EH (cell line): Measurements from ENCODE around the gene KLHL34.

Experiments used
- DNase-seq: peaks from one replicate; pipeline ENCODE4 v3.0.0-alpha.2; 2015; ENCODE audit warnings: low read depth

KLHL34 gene, protein sequence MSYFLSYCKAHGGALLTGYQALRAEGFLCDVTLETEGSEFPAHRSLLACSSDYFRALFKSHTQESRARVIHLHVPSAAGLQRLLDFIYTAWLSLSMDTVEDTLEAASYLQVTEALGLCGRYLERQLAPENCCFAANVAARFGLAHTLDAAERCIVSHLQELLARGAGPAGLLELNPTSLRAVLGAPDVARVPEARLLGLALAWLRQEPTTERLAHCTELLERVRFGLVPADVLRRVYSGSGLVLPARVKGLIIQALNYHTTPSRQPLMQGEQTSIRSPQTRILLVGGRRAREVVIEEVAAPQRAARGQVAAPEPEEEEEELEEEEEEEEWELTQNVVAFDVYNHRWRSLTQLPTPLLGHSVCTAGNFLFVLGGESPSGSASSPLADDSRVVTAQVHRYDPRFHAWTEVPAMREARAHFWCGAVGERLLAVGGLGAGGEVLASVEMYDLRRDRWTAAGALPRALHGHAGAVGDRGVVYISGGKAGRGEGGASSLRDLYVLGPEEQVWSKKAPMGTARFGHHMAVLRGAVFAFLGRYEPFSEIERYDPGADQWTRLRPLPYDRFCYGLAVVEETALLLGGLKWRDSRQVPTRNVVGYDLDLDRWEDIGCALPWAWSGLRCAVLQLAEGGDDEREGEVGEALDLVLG

DNA sequence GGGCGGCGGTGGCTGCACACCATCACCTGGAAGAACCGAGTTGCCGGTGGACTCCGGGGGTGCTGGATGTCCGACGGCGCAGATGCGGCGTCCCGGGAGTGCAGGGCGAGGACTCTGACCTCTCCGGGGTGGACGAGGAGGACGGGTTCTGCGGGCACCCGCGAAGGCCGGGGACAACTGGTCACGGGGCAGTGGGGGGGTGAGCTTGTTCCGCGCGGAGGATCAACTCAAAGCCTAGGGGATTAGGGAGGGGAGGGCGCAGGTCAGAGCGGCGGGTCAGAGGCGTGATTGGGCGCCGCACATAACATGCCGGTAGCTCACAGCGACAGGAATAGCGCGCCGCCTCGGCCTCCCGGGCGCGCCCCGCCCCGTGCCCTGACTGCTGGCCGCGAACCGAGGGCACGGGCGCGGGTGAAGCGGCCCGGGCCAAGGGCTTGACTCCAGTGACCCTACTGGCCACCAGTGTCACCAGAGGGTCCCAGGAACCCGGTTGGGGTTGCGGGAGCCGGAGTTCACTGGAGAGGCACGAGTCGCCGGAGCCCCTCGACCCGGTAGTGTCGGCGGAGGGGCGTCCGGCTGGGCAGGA lies at the start of gene KLHL34:
TSS of gene KLHL34 (minus strand) at position 179 of the 586 bp plus-strand sequence. CDS start 542 bp downstream, outside the sequence.
- DNase-seq, result no peak

DNA sequence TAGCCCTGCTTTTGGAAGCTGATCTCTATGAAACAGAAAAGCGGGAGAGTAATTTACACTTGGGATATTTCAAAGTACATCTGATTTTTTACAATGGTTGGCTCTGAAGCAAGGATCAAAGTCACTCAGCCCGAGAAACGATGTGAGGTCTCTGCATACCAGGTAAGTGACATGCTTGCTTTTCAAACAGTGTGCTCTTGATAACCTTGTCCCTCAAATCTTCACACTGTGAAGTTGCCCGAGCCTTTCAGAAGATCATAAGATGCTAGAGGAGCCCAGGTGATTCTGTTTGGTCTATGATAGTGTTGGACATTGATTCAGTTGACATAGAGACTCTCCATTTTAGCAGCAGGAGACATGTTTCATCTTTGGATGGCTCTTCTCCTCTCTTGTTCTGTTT lies 47.1 kb upstream of the KLHL34 start:
- DNase-seq, result no peak

DNA sequence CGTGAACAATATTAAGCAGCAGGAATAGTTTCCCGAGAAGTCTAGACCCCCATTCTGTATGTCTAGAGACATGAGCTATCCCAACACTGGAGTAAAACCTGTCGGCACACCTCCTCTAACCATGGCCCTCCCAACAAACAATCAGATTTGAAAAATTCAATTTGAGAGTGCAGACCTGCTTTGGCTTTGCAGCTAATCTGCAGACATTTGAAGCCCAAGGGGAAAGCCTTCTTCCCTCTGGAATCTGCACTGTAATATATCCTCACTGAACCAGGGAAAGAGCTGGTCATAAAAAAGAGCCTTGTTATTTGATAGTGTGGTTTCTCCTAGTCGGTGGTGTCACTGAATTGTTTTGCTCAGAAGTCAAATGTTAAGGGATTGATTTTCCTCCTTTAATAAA lies 44.6 kb upstream of the KLHL34 start:
- no peak for DNase-seq

DNA sequence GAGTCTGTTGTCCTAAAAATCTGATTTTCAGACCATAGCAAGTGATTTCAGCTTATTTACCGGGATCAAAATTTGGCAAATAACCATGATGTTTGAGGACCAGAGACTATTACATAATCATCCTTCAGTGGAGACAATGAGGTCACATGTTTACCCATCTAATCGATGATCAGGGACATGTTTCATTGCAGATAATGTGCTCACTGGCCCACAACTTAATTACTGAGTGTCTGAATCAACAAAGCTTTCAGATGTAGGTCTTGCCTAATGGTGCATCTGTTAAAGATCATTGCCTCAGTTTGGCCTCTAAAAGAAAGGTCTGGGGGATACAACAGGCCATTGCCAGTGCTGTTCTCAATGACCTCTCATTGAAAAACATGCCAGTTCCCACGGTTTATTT lies 42.8 kb upstream of the KLHL34 start:
- no peak for DNase-seq

DNA sequence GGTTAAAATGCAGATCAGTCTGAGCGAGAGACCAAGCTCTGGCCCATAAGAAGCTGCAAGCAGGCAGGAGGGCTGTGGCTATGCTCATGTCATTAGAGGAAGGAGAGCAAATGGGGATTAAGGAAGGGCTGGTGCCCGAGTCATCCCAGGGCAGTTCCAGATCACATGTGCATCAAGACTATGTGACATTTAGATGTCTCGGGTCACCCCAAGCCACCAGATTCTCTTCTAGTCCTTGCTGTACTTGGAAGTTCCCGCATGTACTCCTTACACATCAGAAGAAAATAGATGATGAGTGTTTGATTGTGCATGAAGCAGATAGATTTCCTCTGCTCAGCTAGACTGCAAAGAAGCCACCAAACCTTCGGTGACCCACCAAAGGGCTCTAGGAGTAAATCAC lies 42.1 kb upstream of the KLHL34 start:
- no peak for DNase-seq

DNA sequence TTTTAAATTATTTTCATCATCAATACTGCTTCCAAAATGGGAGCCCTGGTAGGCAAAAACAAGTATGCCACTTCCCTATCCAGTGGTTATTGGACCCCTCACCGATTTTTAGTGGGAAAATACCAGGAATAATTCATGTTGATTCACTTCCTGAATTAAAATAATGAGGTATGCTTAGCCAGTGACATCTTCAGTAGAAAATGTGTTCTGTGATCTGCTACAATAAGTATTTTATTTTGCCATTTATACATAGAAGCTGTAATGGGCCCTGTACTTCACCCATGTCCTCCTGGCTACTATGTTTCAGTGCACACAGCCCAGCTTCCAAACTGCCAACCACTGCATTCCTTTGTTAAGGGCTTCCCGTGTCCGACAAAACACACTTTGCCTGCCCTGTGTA lies 41.0 kb upstream of the KLHL34 start:
- peak; percentile 71 for DNase-seq

DNA sequence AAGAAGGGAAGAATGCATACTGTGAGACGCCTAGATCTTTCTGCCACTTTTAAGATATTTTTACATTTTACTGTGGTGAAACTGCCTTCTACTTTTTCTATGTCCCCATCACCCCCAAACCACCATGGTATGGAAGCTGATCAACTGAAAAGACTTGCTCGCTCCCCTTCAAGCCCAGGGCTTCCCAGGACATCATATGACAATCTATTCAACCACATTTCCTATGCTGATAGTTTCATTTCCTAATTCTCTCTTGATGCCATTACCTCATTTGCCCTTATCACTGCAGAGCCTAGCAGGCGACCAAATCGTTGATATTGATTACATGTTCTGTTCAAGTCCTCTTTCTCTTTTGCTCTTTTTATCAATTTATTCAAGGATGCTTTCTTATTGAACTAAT lies 40.1 kb upstream of the KLHL34 start:
- DNase-seq, result no peak

DNA sequence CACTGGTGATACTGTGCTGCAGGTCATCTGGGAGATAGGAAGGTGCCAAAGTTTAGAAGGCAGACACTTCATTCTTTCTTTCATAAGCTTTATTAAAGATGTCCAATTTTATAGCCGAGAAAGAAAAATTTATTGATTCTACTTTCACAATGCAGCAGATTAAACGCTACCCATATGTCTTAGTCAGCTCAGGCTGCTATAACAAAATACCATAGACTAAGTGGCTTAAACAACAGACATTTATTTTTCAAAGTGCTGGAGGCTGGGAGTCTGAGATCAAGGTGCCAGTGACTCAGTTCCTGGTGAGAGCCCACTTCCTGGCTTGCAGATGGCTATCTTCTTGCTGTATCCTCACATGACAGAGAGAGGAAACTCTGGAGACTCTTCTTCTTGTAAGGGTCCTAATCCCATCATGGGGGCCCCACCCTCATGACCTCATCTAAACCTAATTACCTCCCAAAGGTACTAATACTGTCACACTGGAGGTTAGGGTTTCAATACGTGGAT lies 33.4 kb upstream of the KLHL34 start:
- DNase-seq, result peak; percentile 39

DNA sequence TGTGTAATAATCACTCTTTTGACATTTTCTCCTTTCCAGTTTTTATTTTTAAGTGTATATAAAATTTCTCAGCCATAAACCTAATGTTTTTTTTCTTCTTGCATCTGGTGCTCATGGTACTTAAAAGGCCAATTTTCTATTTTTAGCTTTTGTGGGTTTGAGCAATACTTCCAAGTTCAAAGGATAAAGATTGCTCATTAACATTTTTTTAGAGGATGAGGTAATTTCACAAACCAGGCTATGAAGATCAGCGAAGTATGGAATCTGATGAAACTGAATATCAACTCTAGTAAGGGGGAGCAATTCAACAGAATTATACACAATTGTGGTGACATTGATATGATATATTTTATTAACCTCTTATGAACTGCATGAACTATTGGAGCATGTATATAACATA lies 25.8 kb upstream of the KLHL34 start:
- peak; percentile 81 for DNase-seq

DNA sequence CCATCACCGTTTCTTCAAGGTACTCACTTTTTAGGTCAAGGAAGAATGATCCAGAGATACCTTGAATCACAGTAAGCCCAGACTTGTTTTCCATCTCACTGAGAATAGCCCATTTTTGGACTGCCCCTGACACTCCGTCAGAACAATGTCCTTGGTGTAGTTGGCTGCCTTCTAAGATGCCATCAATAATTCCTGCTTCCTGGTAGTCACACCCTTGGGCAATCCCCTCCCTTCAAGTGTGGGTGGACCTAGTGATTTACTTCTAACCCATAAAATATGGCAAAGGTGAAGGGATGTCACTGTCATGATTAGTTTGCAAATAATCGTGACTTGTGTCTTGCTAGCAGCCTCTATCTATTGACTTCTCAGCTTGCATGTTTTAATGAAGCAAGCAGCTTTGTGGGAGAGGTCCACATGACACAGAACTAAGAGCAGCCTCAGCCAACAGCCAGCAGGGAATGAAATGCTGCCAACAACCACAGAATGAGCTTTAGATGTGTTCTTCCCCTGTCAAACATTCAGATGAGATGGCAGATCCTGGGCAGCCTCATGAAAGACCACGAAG lies 20.0 kb upstream of the KLHL34 start:
- no peak for DNase-seq

DNA sequence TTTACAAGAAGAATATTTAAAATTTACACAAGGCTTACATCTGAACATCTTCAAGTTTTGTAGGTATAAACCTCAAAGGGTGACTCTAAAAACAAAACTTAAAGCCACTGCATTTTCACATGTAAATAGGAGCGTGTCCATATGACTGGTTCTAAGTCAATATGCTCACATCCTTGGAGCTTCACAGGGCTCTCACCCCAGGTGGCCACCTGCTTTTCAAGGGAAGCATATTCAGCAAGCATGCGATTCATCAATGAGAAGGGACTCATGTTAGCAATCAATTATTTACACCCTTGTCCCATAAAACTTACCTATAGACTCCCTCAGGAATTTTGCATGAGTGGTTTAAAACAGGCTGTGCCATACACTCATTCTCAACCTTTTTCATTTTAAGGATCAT lies 17.8 kb upstream of the KLHL34 start:
- DNase-seq, result no peak

DNA sequence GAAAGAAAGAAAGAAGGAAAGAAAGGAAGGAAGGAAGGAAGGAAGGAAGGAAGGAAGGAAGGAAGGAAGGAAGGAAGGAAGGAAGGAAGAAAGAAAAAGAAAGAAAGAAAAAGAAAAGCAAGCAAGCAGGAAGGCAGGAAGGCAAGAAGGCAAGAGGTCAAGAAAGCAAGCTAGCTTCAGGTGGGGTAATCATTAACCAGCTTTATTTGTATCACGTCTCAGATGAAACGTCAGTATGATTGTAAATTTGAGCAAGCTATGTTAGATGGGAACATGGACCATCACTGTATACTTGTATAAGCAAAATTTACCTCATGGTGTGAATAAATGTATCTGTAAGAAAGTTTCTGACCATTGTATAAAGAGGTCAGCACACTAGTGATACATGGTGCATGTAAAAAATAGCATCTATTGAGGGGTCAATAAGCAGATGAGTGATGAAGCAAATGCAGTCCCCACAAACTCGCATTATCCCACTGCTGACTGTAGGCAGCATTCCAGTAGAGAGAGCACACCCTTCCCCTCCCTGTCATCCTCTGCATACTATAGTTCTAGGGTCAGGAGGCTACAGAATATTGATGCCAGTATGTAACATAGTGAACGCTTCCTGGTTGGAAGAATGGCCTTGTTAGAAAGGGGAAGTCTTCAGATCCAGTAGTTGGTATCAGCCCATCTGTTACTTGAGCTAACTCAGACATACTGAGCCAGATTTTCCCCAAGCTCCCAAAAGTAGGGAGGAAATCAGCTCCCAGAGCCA lies 16.5 kb upstream of the KLHL34 start:
- no peak for DNase-seq

DNA sequence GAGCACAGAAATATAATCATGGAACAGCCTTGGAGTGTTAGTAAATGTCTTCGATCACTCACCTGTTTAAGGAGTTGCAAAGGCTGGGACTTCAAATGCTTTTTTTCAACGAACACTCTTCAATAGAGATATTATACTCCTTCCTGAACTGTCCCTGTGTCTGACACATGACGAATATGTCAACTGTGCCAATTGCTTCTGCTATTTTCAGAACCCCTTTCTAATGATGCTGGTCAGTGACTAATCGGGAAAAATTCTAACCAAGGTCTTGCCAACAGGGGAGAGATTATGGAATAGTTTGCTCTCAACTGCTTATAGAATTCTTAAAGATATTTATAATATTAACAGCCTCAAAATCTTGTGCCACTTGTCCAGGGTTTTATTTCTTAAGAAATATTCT lies 8.5 kb upstream of the KLHL34 start:
- peak; percentile 49 for DNase-seq

DNA sequence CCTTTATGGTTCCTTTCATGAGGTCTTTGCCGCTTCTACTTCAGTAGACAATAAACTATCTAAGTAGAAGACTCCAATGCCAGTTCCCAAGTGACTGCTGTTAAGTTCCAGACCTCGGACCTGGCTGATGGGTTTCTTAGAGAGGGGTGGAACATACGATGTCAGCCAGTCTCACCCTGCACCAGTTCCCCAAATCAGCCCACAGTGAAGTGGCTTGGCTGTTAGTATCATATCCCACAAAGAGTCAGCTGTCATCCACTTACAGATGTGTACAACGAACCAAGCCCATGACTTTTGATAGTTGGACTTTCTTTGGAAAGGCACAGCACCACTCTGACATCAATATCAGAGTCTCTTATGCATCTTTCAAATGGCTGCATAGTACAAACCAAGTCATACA lies 8.1 kb upstream of the KLHL34 start:
- DNase-seq, result no peak

DNA sequence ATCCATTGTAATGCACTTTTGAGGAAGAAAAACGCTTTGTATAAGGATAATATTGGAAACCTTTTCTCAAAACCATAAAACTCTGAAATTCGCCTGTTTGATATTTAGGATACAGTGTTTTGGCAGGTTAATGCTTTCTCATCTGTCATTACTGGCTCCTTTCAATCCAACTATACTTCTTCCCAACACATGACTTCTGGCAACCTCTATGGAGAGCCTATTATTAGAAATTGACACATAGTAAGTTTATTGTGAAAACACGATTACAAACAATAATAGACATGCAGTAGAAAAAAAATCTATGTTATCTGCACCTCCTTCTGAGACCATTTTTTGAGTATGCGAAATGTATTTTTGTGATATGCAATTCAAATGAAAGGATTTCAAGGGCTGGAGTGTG lies 4.6 kb upstream of the KLHL34 start:
- no peak for DNase-seq

DNA sequence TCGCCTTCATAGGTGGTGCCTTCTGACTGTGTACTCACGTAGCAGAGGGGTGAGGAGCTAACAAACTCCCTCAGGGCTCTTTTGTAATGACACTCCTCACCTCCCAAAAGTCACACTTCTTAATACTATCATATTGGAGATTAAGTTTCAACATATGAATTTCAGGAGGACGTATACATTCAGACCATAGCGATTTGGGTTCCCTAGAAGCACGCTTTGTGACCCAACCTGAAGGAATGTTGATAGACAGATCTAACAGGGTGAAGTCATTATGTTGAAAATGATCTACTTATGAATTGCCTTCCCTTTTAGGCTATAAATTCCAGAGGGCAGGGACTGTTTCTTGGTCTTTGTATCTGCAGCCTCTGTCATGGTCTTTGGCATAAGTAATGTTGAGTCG lies 3.2 kb upstream of the KLHL34 start:
- DNase-seq, result no peak

DNA sequence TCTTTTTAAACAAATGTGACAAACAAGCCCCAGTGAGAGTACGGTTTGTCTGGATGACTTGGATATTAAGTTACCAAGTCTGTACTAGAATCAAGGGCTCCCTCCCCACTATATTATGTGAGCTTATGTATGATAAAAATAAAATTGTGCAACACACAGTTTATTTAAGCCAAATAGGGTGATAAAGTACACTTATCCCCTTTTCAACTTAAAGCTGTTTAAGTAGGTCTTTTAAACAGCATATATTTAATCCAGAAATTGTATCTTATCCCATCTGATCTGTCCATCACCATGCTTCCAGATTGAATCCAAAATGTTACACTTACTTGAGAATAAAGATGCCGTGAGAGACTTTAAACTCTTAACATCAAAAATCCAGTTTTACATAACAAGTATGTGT lies 2.0 kb upstream of the KLHL34 start:
- no peak for DNase-seq

DNA sequence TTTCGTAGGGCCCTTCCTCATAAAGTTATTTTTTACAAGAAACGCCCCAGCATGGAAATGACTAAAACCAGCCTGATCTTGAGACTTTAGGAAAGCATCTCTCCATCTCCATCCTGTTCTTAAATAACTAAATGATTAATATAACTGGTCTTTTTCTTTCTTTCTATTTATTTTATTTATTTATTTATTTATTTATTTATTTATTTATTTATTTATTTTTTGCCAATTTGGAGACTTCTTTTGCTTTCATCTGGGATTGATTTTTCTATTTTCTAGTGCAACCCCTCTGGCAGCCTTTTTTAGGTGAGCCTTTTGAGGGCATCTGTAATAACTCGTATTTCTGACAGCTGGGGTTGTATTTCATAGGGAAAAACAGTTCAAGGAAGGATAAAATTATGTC lies 1.2 kb upstream of the KLHL34 start:
- DNase-seq, result no peak

DNA sequence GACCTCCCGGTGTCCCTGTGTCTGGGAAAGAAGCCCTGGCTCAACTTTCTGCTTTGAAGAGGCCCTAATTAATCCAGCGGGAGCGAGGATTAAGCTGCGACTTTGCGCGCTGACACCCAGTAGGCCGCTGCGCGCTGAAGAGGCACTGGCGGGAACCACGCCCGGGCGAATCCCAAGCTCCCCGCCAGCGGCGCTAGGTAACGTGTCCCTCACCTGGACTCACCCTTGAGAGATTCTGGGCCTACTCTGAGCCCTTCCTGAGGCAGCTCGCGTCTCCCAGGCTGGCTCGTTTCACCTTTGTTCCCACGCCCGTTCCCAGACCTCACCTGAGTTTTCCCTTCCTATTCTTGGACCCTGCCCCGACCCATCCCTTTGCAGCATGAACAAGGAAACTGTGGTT lies 616 bp upstream of the KLHL34 start:
- DNase-seq, result no peak

DNA sequence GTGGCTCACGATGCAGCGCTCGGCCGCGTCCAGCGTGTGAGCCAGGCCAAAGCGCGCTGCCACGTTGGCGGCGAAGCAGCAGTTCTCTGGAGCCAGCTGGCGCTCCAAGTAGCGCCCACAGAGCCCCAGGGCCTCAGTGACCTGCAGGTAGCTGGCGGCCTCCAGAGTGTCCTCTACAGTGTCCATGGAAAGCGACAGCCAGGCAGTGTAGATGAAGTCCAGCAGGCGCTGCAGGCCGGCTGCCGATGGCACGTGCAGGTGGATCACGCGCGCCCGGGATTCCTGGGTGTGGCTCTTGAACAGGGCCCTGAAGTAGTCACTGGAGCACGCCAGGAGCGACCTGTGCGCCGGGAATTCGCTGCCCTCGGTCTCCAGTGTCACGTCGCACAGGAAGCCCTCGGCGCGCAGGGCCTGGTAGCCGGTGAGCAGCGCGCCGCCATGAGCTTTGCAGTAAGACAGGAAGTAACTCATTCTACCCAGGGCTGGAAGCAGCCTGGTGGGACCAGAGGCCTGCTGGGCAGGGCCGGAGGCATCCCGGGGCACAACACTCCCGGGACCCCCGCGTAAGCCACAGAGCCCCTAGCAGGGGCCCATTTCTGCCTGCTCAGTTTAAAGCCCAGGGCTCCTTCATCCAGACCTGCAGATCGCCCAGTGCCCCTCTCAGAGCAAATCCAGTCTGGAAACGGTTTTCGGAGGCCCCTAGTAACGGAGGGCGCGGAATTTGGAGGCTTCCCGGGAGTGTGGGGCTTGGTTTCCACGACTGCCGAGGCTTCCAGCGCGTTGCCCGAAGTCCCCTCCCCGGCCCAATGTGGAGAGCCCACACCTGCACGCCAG lies 595 bp downstream of the KLHL34 start:
- no peak for DNase-seq
